Measurements from ENCODE around the gene ADAMTS18. TPM values are rescaled to one million over a fixed set of nuclear protein-coding genes. Genes with fewer than 3 reads are reported as not detected.
"Not testable (repeated sequence)": the region's sequence is repeated elsewhere in the genome, so short reads cannot be mapped to it uniquely, and the experiment has no call there.

The ADAMTS18 gene
- total RNA-seq, 1 experiment from 2014 or later = not detected

DNA sequence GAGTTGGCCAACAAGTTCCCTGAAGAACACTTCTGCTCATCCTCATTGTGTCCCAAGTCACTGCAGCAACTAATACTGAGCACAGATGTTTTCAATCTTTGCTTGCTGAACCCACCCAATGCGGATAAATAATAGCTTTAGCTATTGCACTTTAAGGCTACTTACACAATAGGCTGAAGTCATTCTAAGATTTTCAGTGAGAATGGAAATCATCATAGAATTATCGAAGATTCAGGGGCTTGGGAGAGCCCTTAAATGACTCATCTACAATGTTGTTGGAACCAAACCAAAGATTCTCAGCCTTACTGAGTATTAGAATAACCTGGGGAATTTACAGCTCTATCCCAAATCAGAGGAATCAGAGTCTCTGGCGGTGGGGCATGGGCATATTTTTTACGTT is 184.4 kb downstream of the ADAMTS18 start:
- ChIA-PET RAD21 (ENCODE audit: low non-redundant PET in 1 of 2, low total read pairs in 2 of 2, uncharacterized antibody in 2 of 2, unreplicated experiment in 2 of 2) (no interaction called here), CTCF (no interaction called here), POLR2A (no interaction called here)
- ATAC-seq (no peak), DNase-seq (ENCODE audit: low read depth, low spot score) (no peak)
- Histone ChIP-seq H3K4me3 (replicated peaks in 1 of 2; ENCODE audit: low read depth in 1 of 2, low read length in 2 of 2) (no peak overlapping the region), H3K27me3 (ENCODE audit: insufficient read depth, low read length) (peaks cover 16% of the 10 kb centered on the region; the same call in 1 of the 2 replicates), H4K20me1 (ENCODE audit: insufficient read depth) (no peaks in the 10 kb centered on the region), H3K9me3 (ENCODE audit: control insufficient read depth in 1 of 2, insufficient read depth in 1 of 2, low read depth in 1 of 2, low read length in 2 of 2) (no peaks in the 10 kb centered on the region), H3K36me3 (ENCODE audit: control insufficient read depth in 1 of 2, insufficient read depth in 2 of 2, low read length in 2 of 2) (no peaks in the 10 kb centered on the region), H3K9me2 (ENCODE audit: insufficient read depth) (no peaks in the 10 kb centered on the region), H3K27ac (ENCODE audit: low read depth, low read length) (no peak overlapping the region), H3K9ac (ENCODE audit: low read length) (no peak overlapping the region), H2AFZ (ENCODE audit: low read depth, low read length, poor library complexity, severe bottlenecking) (no peak overlapping the region), H3K79me2 (ENCODE audit: insufficient read depth, low read length) (no peaks in the 10 kb centered on the region), H3K4me1 (ENCODE audit: control insufficient read depth in 1 of 2, insufficient read depth in 2 of 2, low read length in 2 of 2) (no peaks in the 10 kb centered on the region), H3K4me2 (ENCODE audit: low read length) (no peak overlapping the region)
- intact Hi-C loops (cut with micrococcal nuclease) = loop anchor here (5.0 kb wide), 1 partner anchor 107 kb away; no protein-coding TSS in a partner anchor
- no TSS peak for BruUV-seq (replicated peaks)
- TF ChIP-seq CEBPB (IDR thresholded peaks at IDR 0.05; ENCODE audit: low read depth) (no peak), EGR1 (IDR thresholded peaks at IDR 0.05; ENCODE audit: low read depth) (no peak), CBX3 (IDR thresholded peaks at IDR 0.05; ENCODE audit: low read depth) (no peak), EZH2 (IDR thresholded peaks at IDR 0.05) (no peak), ZFX (IDR thresholded peaks at IDR 0.05) (no peak)
- TF ChIP-seq, protein P1, sequence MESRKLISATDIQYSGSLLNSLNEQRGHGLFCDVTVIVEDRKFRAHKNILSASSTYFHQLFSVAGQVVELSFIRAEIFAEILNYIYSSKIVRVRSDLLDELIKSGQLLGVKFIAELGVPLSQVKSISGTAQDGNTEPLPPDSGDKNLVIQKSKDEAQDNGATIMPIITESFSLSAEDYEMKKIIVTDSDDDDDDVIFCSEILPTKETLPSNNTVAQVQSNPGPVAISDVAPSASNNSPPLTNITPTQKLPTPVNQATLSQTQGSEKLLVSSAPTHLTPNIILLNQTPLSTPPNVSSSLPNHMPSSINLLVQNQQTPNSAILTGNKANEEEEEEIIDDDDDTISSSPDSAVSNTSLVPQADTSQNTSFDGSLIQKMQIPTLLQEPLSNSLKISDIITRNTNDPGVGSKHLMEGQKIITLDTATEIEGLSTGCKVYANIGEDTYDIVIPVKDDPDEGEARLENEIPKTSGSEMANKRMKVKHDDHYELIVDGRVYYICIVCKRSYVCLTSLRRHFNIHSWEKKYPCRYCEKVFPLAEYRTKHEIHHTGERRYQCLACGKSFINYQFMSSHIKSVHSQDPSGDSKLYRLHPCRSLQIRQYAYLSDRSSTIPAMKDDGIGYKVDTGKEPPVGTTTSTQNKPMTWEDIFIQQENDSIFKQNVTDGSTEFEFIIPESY (IDR thresholded peaks at IDR 0.05; ENCODE audit: extremely low read depth, insufficient replicate concordance, low read length) = no peak

DNA sequence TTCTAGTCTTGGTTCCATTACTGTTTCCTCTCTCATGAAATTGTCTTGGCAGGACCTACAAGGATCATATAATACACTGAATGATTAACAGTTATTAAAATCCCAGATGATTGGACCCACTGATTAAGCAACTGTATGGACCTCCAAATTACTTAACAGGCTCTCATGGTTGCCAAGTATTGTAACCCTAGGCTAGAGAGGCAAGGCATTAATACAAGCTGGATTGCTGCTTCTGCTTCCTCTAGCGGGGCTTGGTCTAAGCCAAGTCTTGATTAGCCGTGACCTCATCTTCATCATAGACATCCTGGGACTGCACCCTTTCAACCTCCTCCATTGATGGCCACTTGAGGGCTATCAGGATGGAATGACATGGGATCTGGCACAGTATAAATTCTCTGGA is 188.7 kb downstream of the ADAMTS18 start:
- no peak for TF ChIP-seq CEBPB (IDR thresholded peaks at IDR 0.05; ENCODE audit: low read depth)
- TF ChIP-seq EGR1 (IDR thresholded peaks at IDR 0.05; ENCODE audit: low read depth) = no peak
- TF ChIP-seq RAD21 (IDR thresholded peaks at IDR 0.05; ENCODE audit: low read depth) = no peak
- no peak for TF ChIP-seq ELF1 (IDR thresholded peaks at IDR 0.05; ENCODE audit: borderline replicate concordance, low read depth)
- no peak for TF ChIP-seq FOSL1 (IDR thresholded peaks at IDR 0.05; ENCODE audit: low read depth)
- no peak for TF ChIP-seq CBX3 (IDR thresholded peaks at IDR 0.05; ENCODE audit: low read depth)
- DNase-seq (ENCODE audit: low read depth, low spot score) = no peak
- no peaks in the 10 kb centered on the region for H3K4me1 ChIP-seq (ENCODE audit: control insufficient read depth in 1 of 2, insufficient read depth in 2 of 2, low read length in 2 of 2)
- ChIA-PET CTCF (no interaction called here), RAD21 (ENCODE audit: low non-redundant PET in 1 of 2, low total read pairs in 2 of 2, uncharacterized antibody in 2 of 2, unreplicated experiment in 2 of 2) (no interaction called here), POLR2A (no interaction called here)
- H3K9ac ChIP-seq (ENCODE audit: low read length) = no peak overlapping the region
- no peak overlapping the region for H3K4me3 ChIP-seq (replicated peaks in 1 of 2; ENCODE audit: low read depth in 1 of 2, low read length in 2 of 2)
- no peak for ATAC-seq
- H3K36me3 ChIP-seq (ENCODE audit: control insufficient read depth in 1 of 2, insufficient read depth in 2 of 2, low read length in 2 of 2) = no peaks in the 10 kb centered on the region
- intact Hi-C loops (cut with micrococcal nuclease) = no loop called here
- no peak overlapping the region for H3K27ac ChIP-seq (ENCODE audit: low read depth, low read length)
- no peaks in the 10 kb centered on the region for H3K9me2 ChIP-seq (ENCODE audit: insufficient read depth)
- no peak overlapping the region for H3K4me2 ChIP-seq (ENCODE audit: low read length)
- no peaks in the 10 kb centered on the region for H3K9me3 ChIP-seq (ENCODE audit: control insufficient read depth in 1 of 2, insufficient read depth in 1 of 2, low read depth in 1 of 2, low read length in 2 of 2)
- H3K79me2 ChIP-seq (ENCODE audit: insufficient read depth, low read length) = no peaks in the 10 kb centered on the region
- peaks cover 22% of the 10 kb centered on the region for H3K27me3 ChIP-seq (ENCODE audit: insufficient read depth, low read length)
- H2AFZ ChIP-seq (ENCODE audit: low read depth, low read length, poor library complexity, severe bottlenecking) = no peak overlapping the region
- BruUV-seq (replicated peaks) = no TSS peak
- H4K20me1 ChIP-seq (ENCODE audit: insufficient read depth) = no peaks in the 10 kb centered on the region

DNA sequence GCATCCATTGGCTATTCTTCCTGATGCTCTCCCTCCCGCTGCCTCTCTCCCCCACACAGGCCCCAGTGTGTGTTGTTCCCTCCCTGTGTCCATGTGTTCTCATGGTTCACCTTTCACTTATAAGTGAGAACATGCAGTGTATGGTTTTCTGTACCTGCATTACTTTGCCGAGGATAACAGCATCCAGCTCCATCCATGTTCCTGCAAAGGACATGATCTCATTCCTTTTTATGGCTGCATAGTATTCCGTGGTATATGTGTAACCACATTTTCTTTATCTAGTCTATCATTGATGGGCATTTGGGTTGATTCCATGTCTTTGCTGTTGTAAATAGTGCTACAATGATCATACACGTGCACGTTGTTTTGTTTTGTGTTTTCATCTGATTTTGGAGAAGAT is 192.4 kb downstream of the ADAMTS18 start:
- POLR2A ChIA-PET; H3K27ac ChIP-seq (ENCODE audit: low read depth, low read length); H3K4me1 ChIP-seq (ENCODE audit: control insufficient read depth in 1 of 2, insufficient read depth in 2 of 2, low read length in 2 of 2); ATAC-seq; H3K4me2 ChIP-seq (ENCODE audit: low read length); DNase-seq (ENCODE audit: low read depth, low spot score); H3K36me3 ChIP-seq (ENCODE audit: control insufficient read depth in 1 of 2, insufficient read depth in 2 of 2, low read length in 2 of 2); H4K20me1 ChIP-seq (ENCODE audit: insufficient read depth); H3K9me3 ChIP-seq (ENCODE audit: control insufficient read depth in 1 of 2, insufficient read depth in 1 of 2, low read depth in 1 of 2, low read length in 2 of 2); H3K9me2 ChIP-seq (ENCODE audit: insufficient read depth); BruUV-seq (replicated peaks); H3K9ac ChIP-seq (ENCODE audit: low read length); H3K4me3 ChIP-seq (replicated peaks in 1 of 2; ENCODE audit: low read depth in 1 of 2, low read length in 2 of 2); RAD21 ChIA-PET (ENCODE audit: low non-redundant PET in 1 of 2, low total read pairs in 2 of 2, uncharacterized antibody in 2 of 2, unreplicated experiment in 2 of 2); H3K79me2 ChIP-seq (ENCODE audit: insufficient read depth, low read length); intact Hi-C loops (cut with micrococcal nuclease); H2AFZ ChIP-seq (ENCODE audit: low read depth, low read length, poor library complexity, severe bottlenecking); CTCF ChIA-PET: not testable (repeated sequence)
- peaks cover 13% of the 10 kb centered on the region for H3K27me3 ChIP-seq (ENCODE audit: insufficient read depth, low read length)
